Subcutaneous adipose tissue (tissue), 4 donors: ENCODE measurements around the gene RPL35. TPM values are rescaled to one million over a fixed set of nuclear protein-coding genes. Genes with fewer than 3 reads are reported as not detected.

Source experiments
- CTCF ChIP-seq: fragments of 450-650 bp; IDR thresholded peaks from one replicate; pipeline ENCODE4 v1.5.1; 2016; ENCODE audit warnings: low read depth, mild to moderate bottlenecking, control low read depth, antibody characterized with exemption, moderate library complexity
- small RNA-seq: library from RNA; depleted of rRNA; stranded (forward); fragments of <200 nt; gene quantifications from one replicate; pipeline ENCODE3, GENCODE V24; 2016
- total RNA-seq, 4 donors: library from RNA; depleted of rRNA; stranded (reverse); fragments of >200 nt; gene quantifications; one replicate each; pipeline ENCODE4 v1.1.0, GENCODE V29; 2016

Gene RPL35
- total RNA-seq, 4 donors from 2014 or later, result 1,659 to 2,605 (median 2,251) TPM

- no peak for TF ChIP-seq CTCF
Observed at GRCh38 chr9:124812441-124812876, 49.3 kb downstream of the RPL35 start.

GRCh38 chr9:124810663-124811355 is 50.9 kb downstream of the RPL35 start:
- no peak for TF ChIP-seq CTCF

GRCh38 chr9:124809741-124810500 is 51.8 kb downstream of the RPL35 start:
- no peak for TF ChIP-seq CTCF

- no peak for TF ChIP-seq CTCF
Observed at GRCh38 chr9:124809211-124809610, 52.5 kb downstream of the RPL35 start.

GRCh38 chr9:124808246-124808956 is 53.4 kb downstream of the RPL35 start:
- TF ChIP-seq CTCF, result no peak

Small RNAs within 50 kb of the gene (small RNA-seq; reads per million reads assigned to genes)
- gene RNU4-82P, result not detected

Other genes with a start within 250 kb of the RPL35 start
- 1 to 10 TPM in 3 of 4 donors, under 1 TPM in 1; 0.65 to 4.4 (median 1.6) TPM for gene NR6A1, start 90.6 kb downstream of the RPL35 start, total RNA-seq
- gene OLFML2A, start 84.8 kb downstream of the RPL35 start, total RNA-seq, result 10 to 100 TPM in 2 of 4 donors, 1 to 10 TPM in 2; 6.7 to 38.2 (median 12.5) TPM
- gene WDR38, start 8.5 kb downstream of the RPL35 start, total RNA-seq, result not detected
- 10 to 100 TPM; 13.8 to 29.2 (median 16.3) TPM for gene ARPC5L, start 173 bp upstream of the RPL35 start, total RNA-seq
- gene GOLGA1, start 79.1 kb upstream of the RPL35 start, total RNA-seq, result 10 to 100 TPM; 15.1 to 26.0 (median 21.5) TPM